A549 (cell line): ENCODE results near the gene TTC28. TPM values are rescaled to one million over a fixed set of nuclear protein-coding genes. Genes with fewer than 3 reads are reported as not detected.

Experiments used
- ATAC-seq, 2 experiments: fragments of 200-7000 bp in 1 of 2; fragments of >200 bp in 1 of 2; cut with Nextera tagmentation in 1 of 2; cut with Tn5 transposase in 1 of 2; 3 replicates each; pipeline versions ENCODE4 v1.8.0 to v1.9.1; 2018 to 2020; ENCODE audit warnings: mild to moderate bottlenecking in 1 of 2, moderate library complexity in 1 of 2
- CTCF ChIA-PET: fragments of 300-600 bp; sonication (Branson Sonifier 250); formaldehyde crosslinking; extraction: SDS; loops from one replicate; lab custom pipeline; 2021; ENCODE audit warnings: antibody characterized with exemption, inconsistent platforms; lab: Yijun Ruan, JAX
- POLR2A ChIA-PET: fragments of 350-600 bp; formaldehyde crosslinking; extraction: SDS; loops from one replicate; lab custom pipeline; 2021; ENCODE audit warnings: antibody characterized with exemption, inconsistent platforms; lab: Yijun Ruan, JAX
- DNase-seq, 2 experiments: peaks; one replicate each; pipeline versions ENCODE4 v3.0.0 to v3.0.0-alpha.2; 2011 to 2016; ENCODE audit warnings: low read depth in 1 of 2, low spot score in 1 of 2
- FAIRE-seq: peaks from 2 replicates; lab custom pipeline; 2011; peaks lifted over from hg19 to GRCh38; lab: Jason Lieb, UNC
- H3K27ac ChIP-seq, 2 experiments: fragments of >200 bp; sonication (Bioruptor Twin); formaldehyde crosslinking; 3 replicates each; pipeline ENCODE4 v1.5.1; 2016 to 2017
- H3K4me1 ChIP-seq: fragments of >200 bp; sonication (Bioruptor Twin); formaldehyde crosslinking; 3 replicates; pipeline ENCODE4 v1.6.1; 2016
- H3K4me2 ChIP-seq: fragments of >200 bp; sonication (Bioruptor Twin); formaldehyde crosslinking; 3 replicates; pipeline ENCODE4 v1.6.1; 2016
- H3K4me3 ChIP-seq: fragments of >200 bp; sonication (Bioruptor Twin); formaldehyde crosslinking; 3 replicates; pipeline ENCODE4 v1.5.1; 2016
- H3K9me3 ChIP-seq: fragments of >200 bp; sonication (Bioruptor Twin); formaldehyde crosslinking; 3 replicates; pipeline ENCODE4 v1.6.1; 2016
- BHLHE40 ChIP-seq: IDR thresholded peaks from 2 replicates; pipeline ENCODE4 v1.6.1; 2012; ENCODE audit warnings: low read depth, low read length, inconsistent platforms
- CBX2 ChIP-seq: fragments of 200-600 bp; sonication (generic); IDR thresholded peaks from 2 replicates; pipeline ENCODE4 v1.6.1; 2016; ENCODE audit warnings: low read depth, mild to moderate bottlenecking, borderline replicate concordance
- CHD2 ChIP-seq: fragments of 150-350 bp; IDR thresholded peaks from 2 replicates; pipeline ENCODE4 v1.6.1; 2014; ENCODE audit warnings: low read length; ENCODE audit not compliant: partially characterized antibody
- ESRRA ChIP-seq: fragments of 150-350 bp; IDR thresholded peaks from 2 replicates; pipeline ENCODE4 v1.6.1; 2014; ENCODE audit warnings: mild to moderate bottlenecking, low read length, borderline replicate concordance
- FOXS1 ChIP-seq: fragments of 250-450 bp; sonication (Bioruptor Pico); IDR thresholded peaks from 2 replicates; pipeline ENCODE4 v1.5.0; 2020; ENCODE audit warnings: mild to moderate bottlenecking, moderate library complexity
- HEYL ChIP-seq: fragments of 250-450 bp; sonication (Bioruptor Pico); IDR thresholded peaks from 2 replicates; pipeline ENCODE4 v1.8.0; 2021; ENCODE audit warnings: mild to moderate bottlenecking, moderate library complexity
- HOXB5 ChIP-seq: fragments of 250-450 bp; sonication (Bioruptor Pico); IDR thresholded peaks from 2 replicates; pipeline ENCODE4 v1.5.0; 2020; ENCODE audit warnings: mild to moderate bottlenecking, moderate library complexity
- JUN ChIP-seq, 2 experiments: fragments of >200 bp; sonication (Bioruptor Twin); formaldehyde crosslinking; IDR thresholded peaks; 2 replicates in 1 of 2; 3 replicates in 1 of 2; pipeline ENCODE4 v1.6.1; 2016 to 2017
- MYC ChIP-seq: IDR thresholded peaks from 2 replicates; pipeline ENCODE4 v1.6.1; 2012; ENCODE audit warnings: mild to moderate bottlenecking, inconsistent platforms, low read length, improper control_type of control experiment, borderline replicate concordance
- NFE2L2 ChIP-seq: fragments of 150-350 bp; conservative IDR thresholded peaks from 2 replicates; pipeline ENCODE4 v1.6.1; 2014; ENCODE audit warnings: low read length
- POLR2AphosphoS2 ChIP-seq: conservative IDR thresholded peaks from 2 replicates; pipeline ENCODE4 v1.6.1; 2012; ENCODE audit warnings: low read length, improper control_type of control experiment, inconsistent platforms
- RAD21 ChIP-seq, 2 experiments: fragments of >200 bp in 1 of 2; sonication (Bioruptor Twin) in 1 of 2; formaldehyde crosslinking in 1 of 2; IDR thresholded peaks in 1 of 2; conservative IDR thresholded peaks in 1 of 2; 2 replicates in 1 of 2; 3 replicates in 1 of 2; pipeline ENCODE4 v1.6.1; 2012 to 2018; ENCODE audit warnings: inconsistent platforms in 1 of 2
- SMC3 ChIP-seq: fragments of >200 bp; sonication (Bioruptor Twin); formaldehyde crosslinking; IDR thresholded peaks from 3 replicates; pipeline ENCODE4 v1.6.1; 2018; ENCODE audit warnings: inconsistent platforms
- TFCP2L1 ChIP-seq: fragments of 250-450 bp; sonication (Bioruptor Pico); IDR thresholded peaks from 2 replicates; pipeline ENCODE4 v1.5.0; 2021; ENCODE audit warnings: mild to moderate bottlenecking
- TP53 ChIP-seq: fragments of 250-450 bp; sonication (Bioruptor Pico); IDR thresholded peaks from 2 replicates; pipeline ENCODE4 v1.5.0; 2021; ENCODE audit warnings: mild to moderate bottlenecking, moderate library complexity
- ZSCAN20 ChIP-seq: fragments of 250-450 bp; sonication (Bioruptor Pico); IDR thresholded peaks from 2 replicates; pipeline ENCODE4 v1.8.0; 2022; ENCODE audit warnings: mild to moderate bottlenecking, moderate library complexity
- WGBS: methylation state at CpG from one replicate; pipeline ENCODE4 v1.1.6; 2017; ENCODE audit errors: missing lambda C conversion rate; 5-methylcytosine and 5-hydroxymethylcytosine counted together
- polyA plus RNA-seq, 4 experiments: library from polyadenylated mRNA; depleted of rRNA in 3 of 4; stranded (reverse); fragments of >200 nt; fragmentation: RNase III in 1 of 4; extraction: RNeasy Plus Mini Kit Qiagen cat#74134 plus additional on column Dnase treatment in 1 of 4; gene quantifications; 2 replicates in 3 of 4; 3 replicates in 1 of 4; pipeline ENCODE4 v1.2.3, GENCODE V29; 2011 to 2017
- TF ChIP-seq, protein P1 (sequence below): fragments of 200-600 bp; sonication (generic); IDR thresholded peaks from 2 replicates; pipeline ENCODE4 v1.6.1; 2016; ENCODE audit warnings: antibody characterized with exemption, mild to moderate bottlenecking, moderate library complexity
- TF ChIP-seq, protein P2 (sequence below): fragments of 250-450 bp; sonication (Bioruptor Pico); IDR thresholded peaks from 2 replicates; pipeline ENCODE4 v1.5.0; 2021; ENCODE audit warnings: mild to moderate bottlenecking, moderate library complexity, borderline replicate concordance
- TF ChIP-seq, protein P3 (sequence below): fragments of 450-650 bp; IDR thresholded peaks from 2 replicates; pipeline ENCODE4 v1.6.1; 2014; ENCODE audit warnings: antibody characterized with exemption
- TF ChIP-seq, protein P4 (sequence below): IDR thresholded peaks from 2 replicates; pipeline ENCODE4 v1.6.1; 2012; ENCODE audit warnings: low read depth, borderline replicate concordance

The TTC28 gene
- polyA plus RNA-seq, 2 of the 4 experiments (the other 2 are of a cell fraction): 2.6 to 3.8 TPM

DNA sequence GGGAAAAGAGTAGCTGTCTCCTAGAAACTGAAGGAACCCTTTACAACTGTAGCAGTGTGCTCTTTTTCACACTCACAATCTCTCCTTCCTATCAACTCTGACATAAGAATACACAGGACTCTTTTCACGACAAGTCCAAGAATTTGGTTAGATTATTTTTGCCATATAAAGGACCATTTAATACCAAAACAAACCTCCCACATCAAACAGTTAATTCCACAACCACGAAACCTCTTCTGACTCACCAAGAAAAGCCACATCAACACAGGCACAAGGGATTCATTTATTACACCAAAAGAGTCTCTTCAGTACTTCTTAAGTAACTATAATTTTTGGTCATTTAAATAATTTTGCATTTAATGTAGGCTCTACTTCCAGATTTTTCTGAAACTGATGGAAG is 538.0 kb downstream of the TTC28 start:
- no peak for ATAC-seq
- no peak overlapping the region for H3K4me3 ChIP-seq
- ChIA-PET CTCF (no interaction called here), POLR2A (no interaction called here)
- no peak overlapping the region for H3K4me2 ChIP-seq
- 51% methylated on average over 2 of the region's 2 CpGs for WGBS
- H3K9me3 ChIP-seq: no peaks in the 10 kb centered on the region; the same call in 2 of the 3 replicates
- no peak for TF ChIP-seq HEYL (CRISPR knock-in tag)
- no peak for TF ChIP-seq TP53 (CRISPR knock-in tag)
- TF ChIP-seq RAD21 (conservative IDR thresholded peaks at IDR 0.05 in 1 of 2, IDR thresholded peaks at IDR 0.05 in 1 of 2): no peak
- no peak for TF ChIP-seq JUN (IDR thresholded peaks at IDR 0.05)
- no peak for TF ChIP-seq POLR2AphosphoS2
- TF ChIP-seq, protein P1, sequence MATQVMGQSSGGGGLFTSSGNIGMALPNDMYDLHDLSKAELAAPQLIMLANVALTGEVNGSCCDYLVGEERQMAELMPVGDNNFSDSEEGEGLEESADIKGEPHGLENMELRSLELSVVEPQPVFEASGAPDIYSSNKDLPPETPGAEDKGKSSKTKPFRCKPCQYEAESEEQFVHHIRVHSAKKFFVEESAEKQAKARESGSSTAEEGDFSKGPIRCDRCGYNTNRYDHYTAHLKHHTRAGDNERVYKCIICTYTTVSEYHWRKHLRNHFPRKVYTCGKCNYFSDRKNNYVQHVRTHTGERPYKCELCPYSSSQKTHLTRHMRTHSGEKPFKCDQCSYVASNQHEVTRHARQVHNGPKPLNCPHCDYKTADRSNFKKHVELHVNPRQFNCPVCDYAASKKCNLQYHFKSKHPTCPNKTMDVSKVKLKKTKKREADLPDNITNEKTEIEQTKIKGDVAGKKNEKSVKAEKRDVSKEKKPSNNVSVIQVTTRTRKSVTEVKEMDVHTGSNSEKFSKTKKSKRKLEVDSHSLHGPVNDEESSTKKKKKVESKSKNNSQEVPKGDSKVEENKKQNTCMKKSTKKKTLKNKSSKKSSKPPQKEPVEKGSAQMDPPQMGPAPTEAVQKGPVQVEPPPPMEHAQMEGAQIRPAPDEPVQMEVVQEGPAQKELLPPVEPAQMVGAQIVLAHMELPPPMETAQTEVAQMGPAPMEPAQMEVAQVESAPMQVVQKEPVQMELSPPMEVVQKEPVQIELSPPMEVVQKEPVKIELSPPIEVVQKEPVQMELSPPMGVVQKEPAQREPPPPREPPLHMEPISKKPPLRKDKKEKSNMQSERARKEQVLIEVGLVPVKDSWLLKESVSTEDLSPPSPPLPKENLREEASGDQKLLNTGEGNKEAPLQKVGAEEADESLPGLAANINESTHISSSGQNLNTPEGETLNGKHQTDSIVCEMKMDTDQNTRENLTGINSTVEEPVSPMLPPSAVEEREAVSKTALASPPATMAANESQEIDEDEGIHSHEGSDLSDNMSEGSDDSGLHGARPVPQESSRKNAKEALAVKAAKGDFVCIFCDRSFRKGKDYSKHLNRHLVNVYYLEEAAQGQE: no peak
- TF ChIP-seq SMC3: no peak
- TF ChIP-seq CHD2: no peak
- no peak for TF ChIP-seq MYC
- TF ChIP-seq, all 56 proteins: peak for 0
- DNase-seq (no peak), FAIRE-seq (no peak)
- H3K27ac ChIP-seq: no peak overlapping the region
- H3K4me1 ChIP-seq: peaks cover 10% of the 10 kb centered on the region; the same call in 1 of the 3 replicates

DNA sequence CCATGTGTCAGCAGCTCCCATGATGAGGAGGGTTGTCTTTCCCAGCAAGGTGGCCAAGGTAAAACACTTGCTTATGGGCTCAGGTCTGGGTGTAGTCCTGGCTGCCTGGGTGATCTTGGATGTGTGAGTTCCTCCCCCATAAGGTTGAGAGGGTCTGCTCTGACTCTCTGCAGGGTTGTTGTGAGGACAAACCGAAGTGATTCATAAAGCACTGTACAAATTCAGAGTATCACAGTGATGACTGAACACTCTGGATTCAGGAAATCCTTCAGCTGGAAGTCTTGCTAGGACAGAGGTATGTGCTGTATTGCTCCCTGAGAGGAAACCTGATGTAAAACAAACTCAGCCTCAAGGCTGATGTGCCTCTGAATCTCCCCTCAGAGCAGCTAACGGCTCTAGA is 539.7 kb downstream of the TTC28 start:
- Histone ChIP-seq H3K4me2 (peak overlapping the region; percentile 21; the same call in 1 of the 3 replicates), H3K4me1 (peaks cover 10% of the 10 kb centered on the region; the same call in 1 of the 3 replicates), H3K27ac (no peak overlapping the region), H3K4me3 (no peak overlapping the region), H3K9me3 (no peaks in the 10 kb centered on the region; the same call in 2 of the 3 replicates)
- no peak for TF ChIP-seq BHLHE40
- TF ChIP-seq ZSCAN20 (CRISPR knock-in tag): no peak
- TF ChIP-seq FOXS1 (CRISPR knock-in tag): no peak
- no peak for TF ChIP-seq HOXB5 (CRISPR knock-in tag)
- TF ChIP-seq, protein P2, sequence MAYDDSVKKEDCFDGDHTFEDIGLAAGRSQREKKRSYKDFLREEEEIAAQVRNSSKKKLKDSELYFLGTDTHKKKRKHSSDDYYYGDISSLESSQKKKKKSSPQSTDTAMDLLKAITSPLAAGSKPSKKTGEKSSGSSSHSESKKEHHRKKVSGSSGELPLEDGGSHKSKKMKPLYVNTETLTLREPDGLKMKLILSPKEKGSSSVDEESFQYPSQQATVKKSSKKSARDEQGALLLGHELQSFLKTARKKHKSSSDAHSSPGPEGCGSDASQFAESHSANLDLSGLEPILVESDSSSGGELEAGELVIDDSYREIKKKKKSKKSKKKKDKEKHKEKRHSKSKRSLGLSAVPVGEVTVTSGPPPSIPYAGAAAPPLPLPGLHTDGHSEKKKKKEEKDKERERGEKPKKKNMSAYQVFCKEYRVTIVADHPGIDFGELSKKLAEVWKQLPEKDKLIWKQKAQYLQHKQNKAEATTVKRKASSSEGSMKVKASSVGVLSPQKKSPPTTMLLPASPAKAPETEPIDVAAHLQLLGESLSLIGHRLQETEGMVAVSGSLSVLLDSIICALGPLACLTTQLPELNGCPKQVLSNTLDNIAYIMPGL: no peak
- TF ChIP-seq POLR2AphosphoS2: no peak
- no peak for TF ChIP-seq CHD2
- TF ChIP-seq, protein P3, sequence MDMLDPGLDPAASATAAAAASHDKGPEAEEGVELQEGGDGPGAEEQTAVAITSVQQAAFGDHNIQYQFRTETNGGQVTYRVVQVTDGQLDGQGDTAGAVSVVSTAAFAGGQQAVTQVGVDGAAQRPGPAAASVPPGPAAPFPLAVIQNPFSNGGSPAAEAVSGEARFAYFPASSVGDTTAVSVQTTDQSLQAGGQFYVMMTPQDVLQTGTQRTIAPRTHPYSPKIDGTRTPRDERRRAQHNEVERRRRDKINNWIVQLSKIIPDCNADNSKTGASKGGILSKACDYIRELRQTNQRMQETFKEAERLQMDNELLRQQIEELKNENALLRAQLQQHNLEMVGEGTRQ: no peak
- no peak for TF ChIP-seq TP53 (CRISPR knock-in tag)
- TF ChIP-seq CBX2: no peak
- TF ChIP-seq TFCP2L1 (CRISPR knock-in tag): no peak
- TF ChIP-seq, protein P4, sequence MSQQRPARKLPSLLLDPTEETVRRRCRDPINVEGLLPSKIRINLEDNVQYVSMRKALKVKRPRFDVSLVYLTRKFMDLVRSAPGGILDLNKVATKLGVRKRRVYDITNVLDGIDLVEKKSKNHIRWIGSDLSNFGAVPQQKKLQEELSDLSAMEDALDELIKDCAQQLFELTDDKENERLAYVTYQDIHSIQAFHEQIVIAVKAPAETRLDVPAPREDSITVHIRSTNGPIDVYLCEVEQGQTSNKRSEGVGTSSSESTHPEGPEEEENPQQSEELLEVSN: no peak
- no peak for TF ChIP-seq HEYL (CRISPR knock-in tag)
- no peak for TF ChIP-seq NFE2L2
- no peak for TF ChIP-seq ESRRA
- CTCF ChIA-PET: interaction anchor here (1.2 to 1.7 kb wide), 2 partner anchors 24 to 28 kb away, joined by 3 read pairs; no protein-coding TSS in a partner anchor
- 35% methylated on average over 2 of the region's 2 CpGs for WGBS
- DNase-seq (no peak), FAIRE-seq (no peak), ATAC-seq (peak; percentile 62 to 74; a peak in 5 of 6 replicates)
- POLR2A ChIA-PET: no interaction called here
